B cell (primary cell): ENCODE measurements around the gene OBP2B.

Experiments
- CTCF ChIP-seq: fragments of 200-600 bp; IDR thresholded peaks from one replicate; pipeline ENCODE4 v1.8.0; 2022; ENCODE audit warnings: antibody characterized with exemption, mild to moderate bottlenecking
- EZH2 ChIP-seq: IDR thresholded peaks from 2 replicates; pipeline ENCODE4 v1.6.1; 2012; ENCODE audit warnings: borderline replicate concordance, low read depth, mild to moderate bottlenecking, moderate library complexity, low read length; ENCODE audit not compliant: insufficient read depth, poor library complexity, severe bottlenecking

DNA sequence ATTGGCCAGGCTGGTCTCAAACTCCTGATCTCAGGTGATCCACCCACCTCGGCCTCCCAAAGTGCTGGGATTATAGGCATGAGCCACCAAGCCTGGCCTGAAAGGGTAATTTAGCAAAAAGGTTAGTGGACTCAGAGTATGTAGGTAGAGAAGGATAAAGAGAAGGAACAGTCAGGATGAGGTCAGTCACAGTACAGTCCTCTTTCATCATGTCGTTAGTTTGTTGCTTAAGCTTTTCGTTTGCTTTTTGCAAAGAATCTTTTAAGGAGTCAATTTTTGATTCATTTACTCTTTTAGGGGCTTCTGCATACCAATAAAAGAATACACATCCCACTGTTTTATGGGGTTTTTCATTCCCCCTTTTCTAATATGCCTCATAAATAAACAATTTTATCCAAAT lies 27.5 kb downstream of the OBP2B start:
- TF ChIP-seq EZH2 (no peak), CTCF (no peak)
